ENCODE data around the gene TMED9. TPM values are rescaled to one million over a fixed set of nuclear protein-coding genes. Genes with fewer than 3 reads are reported as not detected.

TMED9 gene
- total RNA-seq, 1 donor from 2014 or later = 146 TPM

- H3K9me3 Mint-ChIP-seq = no peaks in the 10 kb centered on the region
- TF ChIP-seq, protein P1, sequence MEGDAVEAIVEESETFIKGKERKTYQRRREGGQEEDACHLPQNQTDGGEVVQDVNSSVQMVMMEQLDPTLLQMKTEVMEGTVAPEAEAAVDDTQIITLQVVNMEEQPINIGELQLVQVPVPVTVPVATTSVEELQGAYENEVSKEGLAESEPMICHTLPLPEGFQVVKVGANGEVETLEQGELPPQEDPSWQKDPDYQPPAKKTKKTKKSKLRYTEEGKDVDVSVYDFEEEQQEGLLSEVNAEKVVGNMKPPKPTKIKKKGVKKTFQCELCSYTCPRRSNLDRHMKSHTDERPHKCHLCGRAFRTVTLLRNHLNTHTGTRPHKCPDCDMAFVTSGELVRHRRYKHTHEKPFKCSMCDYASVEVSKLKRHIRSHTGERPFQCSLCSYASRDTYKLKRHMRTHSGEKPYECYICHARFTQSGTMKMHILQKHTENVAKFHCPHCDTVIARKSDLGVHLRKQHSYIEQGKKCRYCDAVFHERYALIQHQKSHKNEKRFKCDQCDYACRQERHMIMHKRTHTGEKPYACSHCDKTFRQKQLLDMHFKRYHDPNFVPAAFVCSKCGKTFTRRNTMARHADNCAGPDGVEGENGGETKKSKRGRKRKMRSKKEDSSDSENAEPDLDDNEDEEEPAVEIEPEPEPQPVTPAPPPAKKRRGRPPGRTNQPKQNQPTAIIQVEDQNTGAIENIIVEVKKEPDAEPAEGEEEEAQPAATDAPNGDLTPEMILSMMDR (IDR thresholded peaks at IDR 0.05; ENCODE audit: unreplicated experiment) = no peak
- peak overlapping the region; percentile 88 for H3K4me3 Mint-ChIP-seq
- H3K27me3 Mint-ChIP-seq (ENCODE audit: low read depth) = no peaks in the 10 kb centered on the region
- peaks cover 18% of the 10 kb centered on the region for H3K4me1 Mint-ChIP-seq
- H3K36me3 Mint-ChIP-seq = peaks cover 10% of the 10 kb centered on the region
- H3K27ac Mint-ChIP-seq = peak overlapping the region; percentile 96
- no peak for DNase-seq (ENCODE audit: low spot score in 2 of 2, unreplicated experiment in 2 of 2)
Measured at GRCh38 chr5:177601126-177601525, 9.1 kb downstream of the TMED9 start.

DNA sequence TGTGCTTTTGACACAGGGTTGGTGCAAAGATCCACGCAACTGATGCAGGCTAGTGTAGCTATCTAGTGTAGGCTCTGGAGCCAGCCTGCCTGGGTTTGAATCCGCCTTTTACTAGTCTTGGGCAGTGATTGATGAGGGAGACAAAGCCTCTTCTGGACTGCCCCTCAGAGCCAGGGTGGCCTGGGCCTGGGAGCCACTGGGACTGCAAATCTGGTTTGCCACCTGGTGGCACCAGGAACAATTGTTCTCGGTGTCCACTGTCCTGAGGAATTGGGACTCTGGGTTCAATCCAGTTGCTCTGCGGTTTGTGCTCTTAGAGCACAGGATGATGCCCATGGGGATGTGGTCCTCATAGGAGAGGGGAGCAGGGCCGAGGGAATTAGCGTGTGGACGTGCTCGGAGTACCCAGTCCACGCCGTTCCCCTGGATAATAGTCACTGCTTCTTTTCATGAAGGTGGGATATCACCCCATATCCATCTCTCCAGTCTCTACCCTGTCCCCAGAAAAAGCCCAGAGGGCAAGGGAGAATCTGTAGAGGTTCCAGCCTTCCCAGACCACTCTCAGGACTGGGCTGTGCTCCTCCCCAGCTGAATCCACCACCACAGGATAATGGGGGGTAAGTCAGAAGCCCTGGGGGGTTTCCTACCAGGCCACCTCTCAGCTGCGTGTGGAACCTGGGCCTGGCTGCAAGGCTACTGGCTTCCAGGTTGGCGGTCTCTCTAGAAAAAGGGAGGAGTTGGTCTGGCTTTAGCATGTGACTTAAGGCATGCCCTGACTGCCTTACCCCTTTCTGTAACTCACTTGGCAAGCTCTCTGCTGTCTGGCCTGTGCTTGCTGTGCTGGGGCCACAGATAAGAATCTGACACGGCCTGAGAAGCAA is 9.8 kb downstream of the TMED9 start:
- no peak overlapping the region for H3K27ac Mint-ChIP-seq
- TF ChIP-seq, protein P1 (IDR thresholded peaks at IDR 0.05; ENCODE audit: unreplicated experiment) = no peak
- no peak for DNase-seq (ENCODE audit: low spot score in 2 of 2, unreplicated experiment in 2 of 2)
- H3K4me1 Mint-ChIP-seq = peaks cover 18% of the 10 kb centered on the region
- no peaks in the 10 kb centered on the region for H3K27me3 Mint-ChIP-seq (ENCODE audit: low read depth)
- H3K36me3 Mint-ChIP-seq = peaks cover 3% of the 10 kb centered on the region
- no peaks in the 10 kb centered on the region for H3K9me3 Mint-ChIP-seq
- peak overlapping the region; percentile 88 for H3K4me3 Mint-ChIP-seq

GRCh38 chr5:177602458-177602830 is 10.4 kb downstream of the TMED9 start:
- TF ChIP-seq, protein P1 (IDR thresholded peaks at IDR 0.05; ENCODE audit: unreplicated experiment) = no peak
- Mint-ChIP-seq H3K27ac (no peak overlapping the region), H3K4me3 (no peak overlapping the region), H3K4me1 (peaks cover 20% of the 10 kb centered on the region), H3K27me3 (ENCODE audit: low read depth) (no peaks in the 10 kb centered on the region), H3K9me3 (no peaks in the 10 kb centered on the region), H3K36me3 (peaks cover 2% of the 10 kb centered on the region)
- no peak for DNase-seq (ENCODE audit: low spot score in 2 of 2, unreplicated experiment in 2 of 2)

- H3K36me3 Mint-ChIP-seq = no peaks in the 10 kb centered on the region
- H3K27me3 Mint-ChIP-seq (ENCODE audit: low read depth) = no peaks in the 10 kb centered on the region
- H3K27ac Mint-ChIP-seq = no peak overlapping the region
- H3K4me1 Mint-ChIP-seq = peaks cover 20% of the 10 kb centered on the region
- H3K9me3 Mint-ChIP-seq = no peaks in the 10 kb centered on the region
- no peak overlapping the region for H3K4me3 Mint-ChIP-seq
- no peak for DNase-seq (ENCODE audit: low spot score in 2 of 2, unreplicated experiment in 2 of 2)
- TF ChIP-seq, protein P1 (IDR thresholded peaks at IDR 0.05; ENCODE audit: unreplicated experiment) = no peak
Measured at GRCh38 chr5:177603631-177604030, 11.6 kb downstream of the TMED9 start.

DNA sequence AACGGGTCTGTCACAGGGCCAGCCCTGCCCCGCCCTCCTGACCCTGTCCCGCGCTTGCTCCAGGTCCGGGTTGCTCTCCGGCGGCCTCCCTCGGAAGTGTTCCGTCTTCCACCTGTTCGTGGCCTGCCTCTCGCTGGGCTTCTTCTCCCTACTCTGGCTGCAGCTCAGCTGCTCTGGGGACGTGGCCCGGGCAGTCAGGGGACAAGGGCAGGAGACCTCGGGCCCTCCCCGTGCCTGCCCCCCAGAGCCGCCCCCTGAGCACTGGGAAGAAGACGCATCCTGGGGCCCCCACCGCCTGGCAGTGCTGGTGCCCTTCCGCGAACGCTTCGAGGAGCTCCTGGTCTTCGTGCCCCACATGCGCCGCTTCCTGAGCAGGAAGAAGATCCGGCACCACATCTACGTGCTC is 12.1 kb downstream of the TMED9 start:
- TF ChIP-seq, protein P1 (IDR thresholded peaks at IDR 0.05; ENCODE audit: unreplicated experiment) = no peak
- Mint-ChIP-seq H3K9me3 (no peaks in the 10 kb centered on the region), H3K36me3 (no peaks in the 10 kb centered on the region), H3K27ac (no peak overlapping the region), H3K4me1 (peaks cover 17% of the 10 kb centered on the region), H3K4me3 (no peak overlapping the region), H3K27me3 (ENCODE audit: low read depth) (no peaks in the 10 kb centered on the region)
- no peak for DNase-seq (ENCODE audit: low spot score in 2 of 2, unreplicated experiment in 2 of 2)

Measured in mesothelial cell of epicardium (in vitro differentiated cells).